ENCODE data around the gene NARF.

DNA sequence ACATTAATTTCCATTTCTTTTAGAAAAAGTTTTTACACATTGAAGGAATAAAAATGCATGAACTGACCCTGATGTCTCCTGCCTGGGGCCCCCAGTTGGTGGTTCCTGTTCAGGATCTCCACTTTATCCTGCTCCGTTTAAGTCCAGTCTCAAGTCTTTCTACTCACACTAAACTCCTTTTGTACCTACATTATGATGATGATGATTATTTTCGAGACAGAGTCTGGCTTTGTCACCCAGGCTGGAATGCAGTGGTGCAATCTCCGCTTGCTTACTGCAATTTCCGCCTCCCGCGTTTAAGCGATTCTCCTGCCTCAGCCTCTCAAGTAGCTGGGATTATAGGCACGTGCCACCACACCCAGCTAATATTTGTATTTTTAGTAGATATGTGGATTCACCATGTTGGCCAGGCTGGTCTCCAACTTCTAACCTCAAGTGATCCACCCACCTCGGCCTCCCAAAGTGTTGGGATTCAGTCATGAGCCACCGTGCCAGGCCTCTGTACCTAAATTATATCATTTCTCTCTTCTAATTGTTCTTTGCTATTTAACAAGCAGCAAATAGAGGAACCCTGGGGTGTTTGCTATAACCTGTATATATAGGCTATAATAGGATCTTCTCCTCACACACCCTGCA lies 58.8 kb downstream of the NARF start:
- TF ChIP-seq, protein P1, sequence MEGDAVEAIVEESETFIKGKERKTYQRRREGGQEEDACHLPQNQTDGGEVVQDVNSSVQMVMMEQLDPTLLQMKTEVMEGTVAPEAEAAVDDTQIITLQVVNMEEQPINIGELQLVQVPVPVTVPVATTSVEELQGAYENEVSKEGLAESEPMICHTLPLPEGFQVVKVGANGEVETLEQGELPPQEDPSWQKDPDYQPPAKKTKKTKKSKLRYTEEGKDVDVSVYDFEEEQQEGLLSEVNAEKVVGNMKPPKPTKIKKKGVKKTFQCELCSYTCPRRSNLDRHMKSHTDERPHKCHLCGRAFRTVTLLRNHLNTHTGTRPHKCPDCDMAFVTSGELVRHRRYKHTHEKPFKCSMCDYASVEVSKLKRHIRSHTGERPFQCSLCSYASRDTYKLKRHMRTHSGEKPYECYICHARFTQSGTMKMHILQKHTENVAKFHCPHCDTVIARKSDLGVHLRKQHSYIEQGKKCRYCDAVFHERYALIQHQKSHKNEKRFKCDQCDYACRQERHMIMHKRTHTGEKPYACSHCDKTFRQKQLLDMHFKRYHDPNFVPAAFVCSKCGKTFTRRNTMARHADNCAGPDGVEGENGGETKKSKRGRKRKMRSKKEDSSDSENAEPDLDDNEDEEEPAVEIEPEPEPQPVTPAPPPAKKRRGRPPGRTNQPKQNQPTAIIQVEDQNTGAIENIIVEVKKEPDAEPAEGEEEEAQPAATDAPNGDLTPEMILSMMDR (IDR thresholded peaks at IDR 0.05), result no peak
- TF ChIP-seq POLR2A (IDR thresholded peaks at IDR 0.05) (no peak), POLR2AphosphoS5 (IDR thresholded peaks at IDR 0.05; ENCODE audit: insufficient read depth in 1 of 2, low read depth in 1 of 2) (no peak)
